OCI-LY1 (cell line): ENCODE measurements around the gene GLT1D1.

Source experiments
- EZH2 ChIP-seq: fragments of 200-600 bp; sonication (generic), shearing (Covaris generic); IDR thresholded peaks from 2 replicates; pipeline ENCODE4 v1.8.0; 2017; ENCODE audit warnings: borderline replicate concordance, mixed run types, mild to moderate bottlenecking, antibody characterized with exemption, low read length, moderate library complexity, mixed read lengths
- TF ChIP-seq, protein P1 (sequence below): fragments of 200-600 bp; sonication (generic), shearing (Covaris generic); IDR thresholded peaks from 2 replicates; pipeline ENCODE4 v1.5.1; 2017; ENCODE audit warnings: mild to moderate bottlenecking, antibody characterized with exemption, low read length, moderate library complexity, mixed read lengths

DNA sequence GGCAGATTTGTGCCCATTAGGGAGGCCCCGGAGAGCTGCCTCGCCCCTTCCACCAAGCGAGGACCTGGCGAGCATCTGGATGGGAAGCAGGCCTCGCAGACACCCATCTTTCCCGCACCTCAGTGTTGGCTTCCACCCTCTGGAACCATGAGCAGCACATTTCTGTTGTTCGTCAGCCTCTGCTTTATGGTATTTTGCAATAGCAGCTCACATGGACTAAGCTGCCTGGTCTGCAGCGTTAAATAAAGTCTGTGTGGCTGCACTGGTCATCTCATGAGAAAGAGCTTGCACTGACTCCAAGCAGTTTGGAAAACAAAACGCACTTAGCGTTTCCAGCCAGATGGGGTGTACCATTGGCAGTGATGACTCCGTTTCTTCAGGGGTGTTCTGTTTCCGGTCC, 75.8 kb downstream of the GLT1D1 start:
- TF ChIP-seq, protein P1, sequence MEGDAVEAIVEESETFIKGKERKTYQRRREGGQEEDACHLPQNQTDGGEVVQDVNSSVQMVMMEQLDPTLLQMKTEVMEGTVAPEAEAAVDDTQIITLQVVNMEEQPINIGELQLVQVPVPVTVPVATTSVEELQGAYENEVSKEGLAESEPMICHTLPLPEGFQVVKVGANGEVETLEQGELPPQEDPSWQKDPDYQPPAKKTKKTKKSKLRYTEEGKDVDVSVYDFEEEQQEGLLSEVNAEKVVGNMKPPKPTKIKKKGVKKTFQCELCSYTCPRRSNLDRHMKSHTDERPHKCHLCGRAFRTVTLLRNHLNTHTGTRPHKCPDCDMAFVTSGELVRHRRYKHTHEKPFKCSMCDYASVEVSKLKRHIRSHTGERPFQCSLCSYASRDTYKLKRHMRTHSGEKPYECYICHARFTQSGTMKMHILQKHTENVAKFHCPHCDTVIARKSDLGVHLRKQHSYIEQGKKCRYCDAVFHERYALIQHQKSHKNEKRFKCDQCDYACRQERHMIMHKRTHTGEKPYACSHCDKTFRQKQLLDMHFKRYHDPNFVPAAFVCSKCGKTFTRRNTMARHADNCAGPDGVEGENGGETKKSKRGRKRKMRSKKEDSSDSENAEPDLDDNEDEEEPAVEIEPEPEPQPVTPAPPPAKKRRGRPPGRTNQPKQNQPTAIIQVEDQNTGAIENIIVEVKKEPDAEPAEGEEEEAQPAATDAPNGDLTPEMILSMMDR, result no peak
- no peak for TF ChIP-seq EZH2
